Gastroesophageal sphincter (tissue), 3 donors: ENCODE measurements around the gene VDAC2.

ENCODE experiments used
- EP300 ChIP-seq: sonication (generic); formaldehyde crosslinking; IDR thresholded peaks from one replicate; pipeline ENCODE4 v1.6.1; 2017; ENCODE audit warnings: antibody characterized with exemption, mild to moderate bottlenecking
- POLR2A ChIP-seq, 2 donors: fragments of 450-650 bp; IDR thresholded peaks; one replicate each; pipeline ENCODE4 v1.6.1; 2017; ENCODE audit warnings: antibody characterized with exemption in 2 of 2, mild to moderate bottlenecking in 2 of 2, moderate library complexity in 1 of 2
- POLR2AphosphoS5 ChIP-seq: sonication (generic); formaldehyde crosslinking; IDR thresholded peaks from one replicate; pipeline ENCODE4 v1.6.1; 2017; ENCODE audit warnings: antibody characterized with exemption
- TF ChIP-seq, protein P1 (sequence below), 4 experiments: fragments of 200-600 bp in 2 of 4; fragments of 450-650 bp in 2 of 4; sonication (generic) in 1 of 4; IDR thresholded peaks; one replicate each; pipeline ENCODE4 v1.5.1; 2017 to 2019; ENCODE audit warnings: antibody characterized with exemption in 4 of 4, mild to moderate bottlenecking in 2 of 4, moderate library complexity in 2 of 4

DNA sequence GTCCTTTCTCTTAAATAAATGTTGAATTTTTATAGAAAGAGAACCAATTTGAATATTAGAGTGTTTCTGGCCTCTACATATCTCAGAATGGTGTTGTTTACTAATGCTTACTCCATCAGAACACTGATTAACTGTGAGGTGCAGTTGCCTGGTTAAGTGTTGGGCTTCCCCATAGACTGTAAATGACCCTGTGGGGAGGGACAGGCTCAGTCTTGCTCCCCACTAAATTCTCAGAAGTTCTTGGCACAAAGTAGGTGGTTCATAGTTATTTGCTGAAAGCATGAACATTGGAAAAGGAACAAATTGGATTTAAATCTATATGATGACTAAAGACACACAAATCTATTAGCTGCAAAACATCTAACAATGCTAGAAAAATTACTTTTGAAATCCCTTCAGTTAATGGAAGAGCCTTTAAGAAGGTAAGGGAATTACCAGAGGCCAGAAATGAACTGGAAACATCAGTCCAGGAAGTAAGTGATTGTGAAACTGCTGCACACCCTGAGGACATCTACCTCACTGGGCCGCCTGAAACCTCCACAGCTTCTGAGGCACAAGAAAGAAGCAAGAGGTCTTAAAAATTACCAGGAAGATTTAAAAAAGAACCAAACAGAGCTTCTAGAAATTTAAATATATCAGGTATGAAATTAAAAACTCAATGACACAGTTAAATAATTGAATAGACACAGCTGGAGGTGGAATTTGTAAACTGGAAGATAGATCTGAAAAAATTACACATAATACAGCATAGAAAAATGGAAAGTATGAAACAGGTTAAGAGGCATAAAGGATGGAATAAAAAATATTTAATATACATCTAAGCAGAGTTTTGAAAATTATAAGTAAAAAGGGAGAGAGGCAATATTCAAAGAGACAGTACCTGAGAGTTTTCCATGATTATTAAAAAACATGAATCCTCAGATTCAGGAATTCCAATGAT lies 43.0 kb downstream of the VDAC2 start:
- TF ChIP-seq, protein P1, sequence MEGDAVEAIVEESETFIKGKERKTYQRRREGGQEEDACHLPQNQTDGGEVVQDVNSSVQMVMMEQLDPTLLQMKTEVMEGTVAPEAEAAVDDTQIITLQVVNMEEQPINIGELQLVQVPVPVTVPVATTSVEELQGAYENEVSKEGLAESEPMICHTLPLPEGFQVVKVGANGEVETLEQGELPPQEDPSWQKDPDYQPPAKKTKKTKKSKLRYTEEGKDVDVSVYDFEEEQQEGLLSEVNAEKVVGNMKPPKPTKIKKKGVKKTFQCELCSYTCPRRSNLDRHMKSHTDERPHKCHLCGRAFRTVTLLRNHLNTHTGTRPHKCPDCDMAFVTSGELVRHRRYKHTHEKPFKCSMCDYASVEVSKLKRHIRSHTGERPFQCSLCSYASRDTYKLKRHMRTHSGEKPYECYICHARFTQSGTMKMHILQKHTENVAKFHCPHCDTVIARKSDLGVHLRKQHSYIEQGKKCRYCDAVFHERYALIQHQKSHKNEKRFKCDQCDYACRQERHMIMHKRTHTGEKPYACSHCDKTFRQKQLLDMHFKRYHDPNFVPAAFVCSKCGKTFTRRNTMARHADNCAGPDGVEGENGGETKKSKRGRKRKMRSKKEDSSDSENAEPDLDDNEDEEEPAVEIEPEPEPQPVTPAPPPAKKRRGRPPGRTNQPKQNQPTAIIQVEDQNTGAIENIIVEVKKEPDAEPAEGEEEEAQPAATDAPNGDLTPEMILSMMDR (IDR thresholded peaks at IDR 0.05), result no peak
- TF ChIP-seq POLR2AphosphoS5 (no peak), POLR2A (IDR thresholded peaks at IDR 0.05) (no peak), EP300 (no peak)
